Astrocyte of the spinal cord (primary cell): Measurements from ENCODE around the gene CCDC70.
"Not testable (repeated sequence)": the region's sequence is repeated elsewhere in the genome, so short reads cannot be mapped to it uniquely, and the experiment has no call there.

Experiments
- DNase-seq: peaks from one replicate; pipeline ENCODE4 v3.0.0; 2011; ENCODE audit warnings: low read depth, low spot score
- H3K4me3 ChIP-seq: 2 replicates; pipeline ENCODE4 v1.5.1; 2011; ENCODE audit warnings: low read depth, mild to moderate bottlenecking, low read length, moderate library complexity
- in situ Hi-C: cut with HindIII; loops from 2 replicates; pipeline ENCODE4 v1.10.0; 2017; ENCODE audit warnings: low sequenced_read_pairs
- TF ChIP-seq, protein P1 (sequence below): IDR thresholded peaks from 2 replicates; pipeline ENCODE4 v1.5.1; 2012; ENCODE audit warnings: low read depth, mild to moderate bottlenecking, low read length, inconsistent platforms

CCDC70 gene

GRCh38 chr13:51823359-51823758 lies 38.4 kb upstream of the CCDC70 start:
- TF ChIP-seq, protein P1, sequence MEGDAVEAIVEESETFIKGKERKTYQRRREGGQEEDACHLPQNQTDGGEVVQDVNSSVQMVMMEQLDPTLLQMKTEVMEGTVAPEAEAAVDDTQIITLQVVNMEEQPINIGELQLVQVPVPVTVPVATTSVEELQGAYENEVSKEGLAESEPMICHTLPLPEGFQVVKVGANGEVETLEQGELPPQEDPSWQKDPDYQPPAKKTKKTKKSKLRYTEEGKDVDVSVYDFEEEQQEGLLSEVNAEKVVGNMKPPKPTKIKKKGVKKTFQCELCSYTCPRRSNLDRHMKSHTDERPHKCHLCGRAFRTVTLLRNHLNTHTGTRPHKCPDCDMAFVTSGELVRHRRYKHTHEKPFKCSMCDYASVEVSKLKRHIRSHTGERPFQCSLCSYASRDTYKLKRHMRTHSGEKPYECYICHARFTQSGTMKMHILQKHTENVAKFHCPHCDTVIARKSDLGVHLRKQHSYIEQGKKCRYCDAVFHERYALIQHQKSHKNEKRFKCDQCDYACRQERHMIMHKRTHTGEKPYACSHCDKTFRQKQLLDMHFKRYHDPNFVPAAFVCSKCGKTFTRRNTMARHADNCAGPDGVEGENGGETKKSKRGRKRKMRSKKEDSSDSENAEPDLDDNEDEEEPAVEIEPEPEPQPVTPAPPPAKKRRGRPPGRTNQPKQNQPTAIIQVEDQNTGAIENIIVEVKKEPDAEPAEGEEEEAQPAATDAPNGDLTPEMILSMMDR, result no peak

GRCh38 chr13:51823863-51824262 lies 37.9 kb upstream of the CCDC70 start:
- no peak for DNase-seq
- H3K4me3 ChIP-seq, result no peak overlapping the region
- in situ Hi-C loops, result no loop called here
- TF ChIP-seq, protein P1, result no peak

More at GRCh38 chr13:51823359-51823758, 38.4 kb upstream of the CCDC70 start:
- DNase-seq, result no peak
- no peak overlapping the region for H3K4me3 ChIP-seq
- in situ Hi-C loops, result no loop called here

DNA sequence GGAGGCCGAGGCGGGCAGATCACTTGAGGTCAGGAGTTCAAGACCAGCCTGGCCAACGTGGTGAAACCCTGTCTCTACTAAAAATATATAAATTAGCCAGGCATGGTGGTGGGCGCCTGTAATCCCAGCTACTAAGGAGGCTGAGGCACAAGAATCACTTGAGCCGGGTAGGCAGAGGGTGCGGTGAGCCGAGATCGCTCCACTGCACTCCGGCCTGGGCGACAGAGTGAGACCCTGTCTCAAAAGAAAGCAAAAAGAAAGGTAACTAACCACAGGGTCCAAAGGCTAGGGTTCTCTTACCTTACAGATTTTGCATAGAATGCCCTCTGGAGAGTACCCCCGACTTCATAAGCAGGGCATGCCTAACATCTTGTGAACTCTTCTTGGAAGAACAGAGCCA lies 37.1 kb upstream of the CCDC70 start:
- H3K4me3 ChIP-seq, in situ Hi-C loops, DNase-seq: not testable (repeated sequence)

GRCh38 chr13:51825165-51825592 lies 36.6 kb upstream of the CCDC70 start:
- in situ Hi-C loops, result no loop called here
- H3K4me3 ChIP-seq, result no peak overlapping the region
- DNase-seq, result no peak

GRCh38 chr13:51825681-51826254 lies 36.0 kb upstream of the CCDC70 start:
- no peak for DNase-seq
- TF ChIP-seq, protein P1, result no peak
- no peak overlapping the region for H3K4me3 ChIP-seq
- in situ Hi-C loops, result no loop called here

More at GRCh38 chr13:51825165-51825592, 36.6 kb upstream of the CCDC70 start:
- TF ChIP-seq, protein P1, result no peak

- DNase-seq, result no peak
- TF ChIP-seq, protein P1, result no peak
- in situ Hi-C loops, result no loop called here
- no peak overlapping the region for H3K4me3 ChIP-seq
Measured at GRCh38 chr13:51826606-51827005, 35.2 kb upstream of the CCDC70 start.

GRCh38 chr13:51827254-51827653 lies 34.5 kb upstream of the CCDC70 start:
- in situ Hi-C loops, result no loop called here
- DNase-seq, result no peak
- H3K4me3 ChIP-seq, result no peak overlapping the region
- TF ChIP-seq, protein P1, result no peak
